NCI-H345 treated with DMSO at 0.1 percent for 48 hours (cell line): ENCODE measurements around the gene DYNLT1.
"Not testable (repeated sequence)": the region's sequence is repeated elsewhere in the genome, so short reads cannot be mapped to it uniquely, and the experiment has no call there.

Experiments
- DNase-seq: peaks from one replicate; lab custom pipeline; 2025; ENCODE audit not compliant: unreplicated experiment; lab: John Stamatoyannopoulos, UW

The DYNLT1 gene

DNA sequence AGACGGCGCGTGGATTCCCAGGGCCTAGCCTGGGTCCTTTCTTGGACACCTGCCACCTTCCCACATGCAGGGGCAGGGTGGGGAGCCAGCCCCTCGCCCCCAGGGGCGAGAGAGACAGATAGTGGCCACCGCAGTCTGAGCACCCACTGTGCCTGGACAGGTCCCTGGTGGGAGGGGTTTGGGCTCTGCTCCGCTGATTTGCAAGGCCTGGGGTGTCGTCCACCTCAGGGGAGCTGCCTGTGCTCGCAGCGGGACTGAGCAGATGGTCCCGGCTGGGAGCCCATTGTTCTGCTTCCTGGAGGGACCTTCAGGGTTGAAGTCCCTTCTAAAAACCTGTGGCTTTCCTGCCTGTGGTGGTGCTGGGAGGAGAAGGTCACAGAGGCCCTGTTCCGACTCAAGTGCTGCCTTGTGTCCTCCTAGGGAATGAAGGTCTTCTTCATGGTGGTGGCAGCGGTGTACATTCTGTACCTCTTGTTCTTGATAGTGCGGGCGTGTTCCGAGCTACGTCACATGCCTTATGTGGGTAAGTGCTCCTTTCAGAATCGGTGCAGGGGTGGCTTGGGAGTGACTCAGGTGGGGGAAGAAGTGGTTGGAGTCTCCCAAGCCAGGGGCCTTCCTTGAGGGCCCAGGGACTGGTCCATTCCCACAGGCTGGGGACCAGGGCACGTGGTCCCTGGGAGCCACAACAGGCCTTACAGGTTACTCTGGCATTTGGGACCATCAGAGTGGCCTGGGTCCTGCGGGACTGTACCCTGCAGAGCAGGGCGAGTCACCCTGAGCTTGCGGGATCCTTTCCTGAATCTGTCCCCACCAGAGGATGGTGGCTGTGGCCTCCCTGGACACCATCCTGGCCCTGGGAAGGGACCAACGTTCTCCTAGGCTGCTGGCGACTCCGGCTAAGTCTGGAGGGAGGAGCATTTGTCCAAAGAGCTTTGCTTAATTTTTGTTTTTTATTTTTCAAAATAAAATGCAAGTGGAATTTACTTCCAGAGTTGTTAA is 19.6 kb downstream of the DYNLT1 start:
- peak; percentile 19 for DNase-seq

DNA sequence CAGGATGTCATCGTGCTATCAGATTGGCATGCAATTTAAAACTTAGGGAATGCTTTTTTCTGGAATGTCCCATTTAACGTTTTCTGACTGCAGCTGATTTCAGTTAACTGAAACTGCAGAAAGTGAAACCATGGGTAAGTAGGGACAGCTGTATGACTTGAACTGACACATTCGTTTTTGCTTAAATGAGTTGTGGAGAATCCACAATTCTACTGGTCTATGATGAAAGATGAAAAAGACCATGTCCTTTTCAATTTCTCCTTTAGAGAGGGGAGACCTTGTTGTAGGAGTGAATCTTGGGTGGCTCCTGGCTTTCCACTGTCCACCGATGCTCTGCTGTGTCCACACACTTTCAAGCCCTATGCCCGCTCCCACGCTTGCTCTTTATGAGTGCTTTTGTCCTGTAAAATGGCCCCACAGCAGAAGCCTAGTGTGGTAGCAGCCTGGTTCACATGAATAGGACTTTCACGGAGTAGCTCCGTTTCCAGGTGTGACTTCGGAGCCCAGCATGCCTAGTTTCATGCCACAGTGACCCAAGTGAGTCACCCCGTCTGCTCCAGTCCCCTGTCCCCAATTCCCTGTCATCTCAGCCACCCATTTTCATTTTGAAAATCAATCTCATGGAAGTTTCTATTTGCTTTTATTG is 21.9 kb downstream of the DYNLT1 start:
- DNase-seq = no peak

DNA sequence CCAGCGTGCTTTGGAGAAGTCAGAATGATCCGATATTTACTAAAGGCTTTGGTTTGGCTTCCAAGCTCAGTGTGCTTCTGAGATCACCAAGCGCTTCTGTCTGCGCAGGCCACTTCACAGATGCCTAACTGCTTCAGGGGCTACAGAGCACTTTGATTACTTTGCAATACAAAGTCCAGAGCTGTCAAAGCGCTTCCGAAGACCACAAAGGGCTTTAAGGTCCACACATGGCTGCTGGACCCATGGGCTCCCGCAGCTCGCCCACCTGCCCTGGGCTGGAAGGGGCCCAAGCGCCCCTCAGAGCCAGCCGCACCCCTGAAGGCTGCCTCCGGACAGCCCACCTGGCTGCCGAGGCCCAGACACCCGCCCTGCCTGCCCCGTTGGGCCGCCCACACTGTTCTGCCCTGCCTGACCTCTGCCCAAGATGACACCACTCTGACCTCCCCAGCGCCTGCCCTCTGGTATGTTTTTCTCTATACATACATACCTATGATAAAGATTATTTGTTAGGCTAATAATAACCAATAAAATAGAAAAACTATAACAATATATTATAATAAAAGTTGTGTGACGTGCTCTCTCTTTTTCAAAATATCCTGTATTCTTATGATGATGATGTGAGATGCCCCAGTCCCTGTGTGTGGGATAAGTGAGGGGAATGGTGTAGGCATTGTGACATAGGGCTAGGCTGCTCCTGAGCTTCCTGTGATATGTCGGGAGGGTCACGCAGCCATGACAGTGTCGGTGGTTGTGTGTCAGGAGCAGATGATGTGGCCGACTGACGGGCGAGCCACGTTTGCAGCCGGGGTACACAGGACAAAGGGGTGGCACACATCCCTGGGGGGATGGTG is 22.6 kb downstream of the DYNLT1 start:
- DNase-seq = no peak

DNA sequence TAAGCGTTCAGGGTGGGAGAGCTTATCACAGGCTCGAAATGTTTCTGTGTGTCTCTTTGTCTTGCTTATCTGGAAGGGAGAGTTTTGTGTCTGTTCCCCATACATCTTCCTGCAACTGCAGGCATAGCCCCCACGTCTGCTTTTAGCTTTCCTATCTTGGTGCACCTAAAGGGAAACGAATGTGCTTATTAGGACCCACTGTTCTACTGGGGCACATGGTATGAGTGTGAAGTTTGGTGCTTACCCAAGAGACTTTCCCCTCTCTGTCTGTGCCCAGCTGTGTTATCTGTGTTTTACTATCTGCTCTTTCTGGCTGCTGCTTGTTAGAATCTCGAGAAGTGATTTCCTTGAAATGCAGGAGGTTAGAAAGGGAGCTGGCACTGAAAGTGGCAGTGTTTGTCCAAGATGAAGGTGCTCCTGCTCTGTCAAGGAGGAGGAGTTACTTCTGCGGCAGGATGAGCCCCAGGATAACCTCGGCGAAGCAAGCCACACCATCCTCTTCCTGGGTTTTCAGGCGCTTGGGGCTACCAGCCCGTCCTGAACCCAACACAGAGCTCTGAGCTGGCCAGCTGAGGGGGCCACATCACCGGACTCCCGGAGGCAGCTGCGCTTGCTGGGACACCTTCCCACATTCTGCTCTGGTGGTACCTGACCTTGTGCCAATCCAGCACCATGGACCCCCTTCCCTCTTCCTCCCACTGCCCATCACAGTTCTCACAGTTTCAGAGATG is 23.4 kb downstream of the DYNLT1 start:
- no peak for DNase-seq

DNA sequence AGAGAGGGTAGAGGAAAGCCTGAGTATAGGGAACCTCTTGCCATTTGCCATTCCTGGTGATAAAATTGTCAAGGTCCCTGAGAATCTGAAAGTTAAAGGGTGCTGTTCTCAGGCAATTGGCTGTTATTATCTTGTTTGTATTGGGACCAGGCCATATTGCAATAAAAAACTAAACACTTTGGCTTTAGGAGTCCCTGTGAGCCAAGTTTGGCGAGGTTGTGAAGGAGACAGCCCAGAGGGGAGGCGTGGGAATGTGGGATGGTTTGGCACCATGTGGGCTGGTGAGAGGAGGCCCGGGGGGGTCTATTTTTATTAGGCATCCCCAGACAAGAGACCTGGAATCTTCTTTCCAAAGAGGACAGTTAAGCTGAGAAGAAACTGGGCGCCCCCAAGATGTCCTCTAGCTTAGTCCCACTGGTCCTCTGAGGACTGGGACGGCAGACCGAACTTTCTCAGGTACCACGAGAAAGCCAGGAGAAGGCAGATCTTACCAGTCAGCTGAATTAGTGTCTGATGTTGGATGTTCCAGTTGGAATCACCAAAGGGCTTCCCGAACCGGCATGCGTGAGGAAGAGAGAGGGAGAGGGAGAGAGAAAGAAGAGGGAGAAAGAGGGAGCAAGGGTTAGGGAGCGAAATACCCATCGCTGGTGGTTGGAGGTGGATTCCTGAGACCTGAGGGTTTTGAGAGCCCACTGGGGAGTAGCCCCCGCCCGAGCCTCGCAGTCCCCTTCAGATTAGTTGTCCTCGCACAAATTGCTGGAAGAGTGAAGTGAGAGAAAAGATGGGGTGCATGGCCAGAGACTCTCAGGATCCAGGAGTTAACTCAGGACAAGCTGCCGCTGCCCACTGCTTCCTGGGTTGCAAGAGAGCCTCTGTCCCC is 24.4 kb downstream of the DYNLT1 start:
- DNase-seq = no peak

DNA sequence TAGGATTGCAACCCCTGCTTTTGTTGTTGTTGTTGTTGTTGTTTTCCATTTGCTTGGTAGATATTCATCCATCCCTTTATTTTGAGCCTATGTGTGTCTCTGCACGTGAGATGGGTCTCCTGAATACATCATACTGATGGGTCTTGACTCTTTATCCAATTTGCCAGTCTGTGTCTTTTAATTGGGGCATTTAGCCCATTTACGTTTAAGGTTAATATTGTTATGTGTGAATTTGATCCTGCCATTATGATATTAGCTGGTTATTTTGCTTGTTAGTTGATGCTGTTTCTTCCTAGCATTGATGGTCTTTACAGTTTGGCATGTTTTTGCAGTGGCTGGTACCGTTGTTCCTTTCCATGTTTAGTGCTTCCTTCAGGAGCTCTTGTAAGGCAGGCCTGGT is 26.3 kb downstream of the DYNLT1 start:
- not testable (repeated sequence) for DNase-seq

DNA sequence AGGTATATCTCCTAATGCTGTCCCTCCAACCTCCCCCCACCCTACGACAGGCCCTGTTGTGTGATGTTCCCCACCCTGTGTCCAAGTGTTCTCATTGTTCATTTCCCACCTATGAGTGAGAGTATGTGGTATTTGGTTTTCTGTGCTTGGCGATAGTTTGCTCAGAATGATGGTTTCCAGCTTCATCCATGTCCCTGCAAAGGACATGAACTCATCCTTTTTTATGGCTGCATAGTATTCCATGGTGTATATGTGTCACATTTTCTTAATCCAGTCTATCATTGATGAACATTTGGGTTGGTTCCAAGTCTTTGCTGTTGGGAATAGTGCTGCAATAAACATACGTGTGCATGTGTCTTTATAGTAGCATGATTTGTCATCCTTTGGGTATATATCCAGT is 29.9 kb downstream of the DYNLT1 start:
- DNase-seq = not testable (repeated sequence)

DNA sequence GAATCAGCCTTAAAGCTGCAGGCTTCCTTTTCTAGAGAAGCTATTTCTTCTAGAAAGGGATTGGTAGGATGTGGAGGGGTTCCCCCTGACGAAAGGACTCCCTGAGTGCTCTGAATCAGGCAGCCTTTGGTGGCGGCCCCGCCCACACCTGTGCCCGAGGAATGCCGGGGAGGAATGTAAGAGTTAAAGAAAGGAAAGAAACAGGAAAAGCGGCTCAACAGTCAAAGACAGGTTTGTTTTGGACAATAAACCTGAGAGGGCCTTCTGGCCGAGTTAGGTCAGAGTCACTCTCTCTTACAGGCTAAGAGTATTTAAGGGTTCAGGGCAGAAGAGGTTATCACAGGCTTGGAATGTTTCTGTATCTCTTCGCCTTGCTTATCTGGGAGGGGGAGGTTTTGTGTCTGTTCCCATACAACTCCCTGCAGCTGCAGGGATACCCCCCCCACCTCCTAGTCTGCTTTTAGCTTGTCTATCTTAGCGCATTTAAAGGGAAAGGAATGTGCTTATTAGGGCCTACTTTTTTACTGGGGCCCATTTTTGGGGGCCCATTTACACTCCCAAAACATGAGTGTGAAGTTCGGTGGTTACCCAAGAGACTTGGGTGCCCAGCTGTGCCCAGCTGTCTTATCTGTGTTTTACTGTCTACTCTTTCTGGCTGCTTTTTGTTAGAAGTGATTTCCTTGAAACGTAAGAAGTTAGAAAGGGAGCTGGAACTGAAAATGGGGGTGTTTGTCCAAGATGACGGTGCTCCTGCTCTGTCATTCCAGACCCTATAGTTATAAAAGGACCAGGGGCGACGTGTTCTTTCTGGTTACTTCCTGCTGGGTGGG is 32.8 kb downstream of the DYNLT1 start:
- no peak for DNase-seq

DNA sequence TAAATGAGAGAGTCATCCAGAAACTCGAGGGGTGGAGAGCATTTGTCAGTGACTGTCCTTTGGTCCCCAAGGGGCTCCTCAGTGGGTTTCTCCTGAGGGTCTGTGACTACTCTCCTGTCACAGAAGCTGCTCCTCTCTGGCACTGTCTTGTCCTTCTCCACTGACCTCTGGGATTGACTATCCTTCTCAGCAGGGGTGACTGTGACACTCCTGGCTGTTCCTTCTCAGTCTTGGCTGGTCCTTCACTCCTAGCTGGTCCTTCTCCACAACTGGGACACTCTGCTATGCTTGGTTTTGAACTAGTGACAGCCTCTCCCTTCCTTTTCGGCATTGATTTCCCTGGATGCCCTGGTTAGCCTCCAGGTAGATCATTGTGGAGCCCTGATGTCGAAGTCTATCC is 33.5 kb downstream of the DYNLT1 start:
- DNase-seq = no peak

DNA sequence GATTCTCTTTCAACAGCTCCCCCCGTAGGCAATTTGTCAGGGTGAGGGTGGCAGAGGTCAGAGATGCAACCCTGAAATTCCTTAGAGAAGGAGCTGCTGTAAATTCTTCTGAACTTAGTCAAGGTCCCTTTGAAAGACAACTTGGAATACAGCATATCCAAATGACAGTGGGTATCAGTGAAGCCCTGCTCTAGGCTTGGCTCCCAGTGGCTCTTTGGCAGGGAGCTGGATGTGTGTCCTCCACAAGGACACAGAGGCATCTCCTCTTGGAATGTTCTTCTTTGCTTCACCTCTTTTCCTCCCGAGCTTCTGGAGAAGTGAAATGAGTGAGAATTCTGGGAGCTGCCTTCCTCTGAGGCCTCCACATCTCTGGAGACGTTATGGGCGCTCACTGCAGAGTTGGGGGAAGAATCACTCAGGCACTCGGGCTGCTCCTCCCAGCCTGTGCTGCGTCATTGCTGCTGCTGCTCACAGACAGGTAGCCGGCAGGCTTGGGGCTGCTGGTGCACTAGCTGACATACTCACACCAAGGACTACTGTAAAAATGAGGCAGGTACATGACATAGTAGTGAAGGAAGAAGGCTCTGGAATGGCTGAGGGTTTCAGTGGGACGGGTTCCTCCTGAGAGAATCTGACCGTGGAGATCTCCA is 34.1 kb downstream of the DYNLT1 start:
- DNase-seq = no peak

DNA sequence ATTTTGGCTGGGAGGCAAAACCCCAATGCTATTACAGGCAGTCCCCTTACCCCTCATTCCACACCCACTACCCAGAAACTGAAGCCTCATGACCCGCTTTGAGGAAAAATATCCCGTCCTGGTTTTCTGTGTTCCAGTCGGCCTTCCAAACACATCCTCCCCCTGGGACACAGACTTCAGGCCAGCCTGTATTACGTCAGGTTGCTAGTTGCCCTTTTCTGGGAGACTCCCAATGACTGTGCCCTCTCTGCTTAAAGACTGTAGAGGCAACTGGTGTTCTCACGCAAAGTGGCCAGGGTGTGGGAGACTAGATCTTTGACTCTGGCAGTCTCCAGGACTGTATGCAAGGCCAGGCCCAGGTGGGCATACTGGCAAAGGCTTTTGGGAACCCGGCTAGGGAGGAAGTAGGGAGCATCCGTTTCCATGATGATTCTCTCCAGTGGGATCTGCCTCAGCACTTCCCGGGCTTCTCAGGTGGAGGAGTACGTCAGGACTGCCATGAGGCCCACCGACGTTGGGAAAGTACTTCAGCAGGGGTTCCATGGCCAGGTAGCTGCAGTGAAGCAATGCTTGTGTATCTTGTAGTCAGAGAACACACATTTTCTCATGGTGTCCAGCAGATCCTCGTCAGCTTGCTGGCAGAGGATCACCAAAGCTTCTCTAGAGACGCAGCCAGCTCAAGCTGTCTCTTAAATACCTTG is 34.9 kb downstream of the DYNLT1 start:
- DNase-seq = no peak

DNA sequence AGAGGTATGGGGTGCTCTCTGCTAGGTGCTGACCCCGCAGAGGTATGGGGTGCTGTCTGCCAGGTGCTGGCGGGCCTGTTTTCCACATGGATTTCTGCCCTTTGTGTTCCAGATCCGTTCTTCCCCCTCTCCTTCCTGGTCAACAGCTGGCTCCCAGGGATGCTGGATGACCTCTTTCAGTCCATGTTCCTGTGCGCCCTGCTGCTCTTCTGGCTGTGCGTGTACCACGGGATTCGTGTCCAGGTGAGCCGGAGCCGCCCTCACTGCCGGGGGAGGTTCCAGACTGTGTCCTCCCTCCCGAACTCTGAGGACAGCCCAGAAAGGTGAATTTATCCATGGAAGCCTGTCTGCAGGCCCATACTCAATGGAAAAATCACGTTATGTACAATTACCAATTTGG is 36.3 kb downstream of the DYNLT1 start:
- DNase-seq = no peak

DNA sequence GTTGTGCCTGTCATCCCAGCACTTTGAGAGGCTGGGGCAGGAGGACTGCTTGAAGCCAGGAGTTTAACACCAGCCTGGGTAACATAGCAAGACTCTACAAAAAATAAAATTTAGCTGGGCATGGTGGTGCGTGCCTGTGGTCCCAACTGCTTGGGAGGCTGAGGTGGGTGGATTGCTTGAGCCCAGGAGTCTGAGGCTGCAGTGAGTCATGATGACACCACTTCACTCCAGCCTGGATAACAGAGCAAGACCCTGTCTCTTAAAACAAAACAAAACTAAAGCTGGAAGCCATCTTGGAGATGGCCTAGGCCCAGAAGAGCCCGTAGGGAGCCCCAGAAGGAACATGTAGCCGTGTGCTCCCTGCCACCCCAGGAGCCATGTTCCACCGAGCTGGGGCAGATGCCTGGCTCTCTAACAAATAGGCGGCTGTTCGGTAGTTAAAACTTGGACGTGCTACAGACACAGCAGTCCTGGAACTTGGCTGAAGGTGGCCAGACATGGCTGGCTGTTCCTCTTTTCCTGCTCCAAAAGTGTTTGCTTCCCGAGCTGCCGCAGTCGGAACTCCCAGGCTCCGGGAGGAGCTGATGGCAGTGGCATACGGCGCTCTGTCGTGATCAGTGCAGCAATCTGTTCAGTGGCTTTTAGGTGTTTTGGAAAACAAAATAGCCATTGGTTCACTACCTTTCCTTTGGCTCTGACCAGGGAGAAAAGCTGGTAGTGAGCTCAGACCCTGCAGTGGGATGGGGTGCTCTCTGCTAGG is 37.0 kb downstream of the DYNLT1 start:
- no peak for DNase-seq

DNA sequence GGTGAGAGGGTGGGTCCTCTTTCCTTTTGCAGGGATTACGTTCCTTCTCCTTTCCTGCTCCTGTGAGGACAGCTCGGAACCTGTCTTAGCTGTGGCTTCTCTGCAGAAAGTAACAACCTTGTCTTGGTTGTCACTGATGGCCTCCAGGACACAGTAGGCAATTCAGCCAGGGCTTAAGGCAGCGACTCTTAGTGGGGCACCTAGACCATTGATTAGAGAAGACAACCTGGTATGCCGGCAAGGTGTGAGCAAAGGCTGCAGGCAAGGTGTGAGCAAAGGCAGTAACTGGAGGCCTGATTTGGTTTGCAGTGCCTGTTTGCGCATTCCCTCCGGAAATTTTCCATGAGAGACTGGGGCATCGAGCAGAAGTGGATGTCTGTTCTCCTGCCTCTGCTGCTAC is 37.6 kb downstream of the DYNLT1 start:
- no peak for DNase-seq

DNA sequence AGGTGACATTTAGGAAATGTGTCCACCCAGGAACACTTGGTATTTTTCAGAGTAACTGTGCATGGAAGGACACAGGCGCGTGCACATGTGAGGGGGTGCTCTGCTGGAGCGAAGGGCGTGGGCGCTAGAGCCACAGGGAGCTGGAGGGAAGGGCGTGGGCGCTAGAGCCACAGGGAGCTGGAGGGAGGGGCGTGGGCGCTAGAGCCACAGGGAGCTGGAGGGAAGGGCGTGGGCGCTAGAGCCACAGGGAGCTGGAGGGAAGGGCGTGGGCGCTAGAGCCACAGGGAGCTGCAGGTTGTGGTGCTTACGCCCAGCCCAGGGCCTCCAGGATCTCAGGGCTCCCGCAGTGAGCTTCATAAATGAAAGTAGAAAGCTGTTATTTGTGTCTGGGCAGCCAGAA is 38.5 kb downstream of the DYNLT1 start:
- not testable (repeated sequence) for DNase-seq

DNA sequence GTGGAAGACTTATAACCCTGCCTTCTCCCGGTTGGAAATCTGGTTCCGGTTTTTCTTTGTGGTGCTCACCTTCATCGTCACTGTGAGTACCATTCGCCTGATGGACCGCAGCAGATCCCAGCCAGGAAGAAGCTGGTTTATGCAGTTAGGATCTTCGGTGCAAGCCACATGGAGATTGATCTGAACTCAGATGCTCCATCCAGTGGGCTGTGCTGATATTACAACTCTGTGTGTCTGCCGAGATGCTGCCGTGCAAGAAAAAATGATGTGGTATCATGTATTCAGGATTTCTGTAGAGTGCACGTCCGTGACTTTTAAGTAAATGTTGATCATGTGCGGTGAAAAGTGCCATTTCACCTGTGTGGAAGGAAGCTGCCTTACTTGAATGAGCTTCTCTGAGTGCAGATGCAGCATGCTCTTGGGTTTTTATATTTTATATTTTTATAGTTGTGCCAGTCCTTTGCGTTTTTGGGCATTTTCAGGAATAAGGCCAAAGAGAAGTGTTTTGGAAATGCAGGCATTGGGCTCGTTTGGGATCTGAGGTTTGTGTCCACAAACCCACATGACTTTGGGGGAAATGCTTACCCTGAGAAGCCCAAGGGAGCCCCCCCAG is 39.2 kb downstream of the DYNLT1 start:
- DNase-seq = peak; percentile 44

DNA sequence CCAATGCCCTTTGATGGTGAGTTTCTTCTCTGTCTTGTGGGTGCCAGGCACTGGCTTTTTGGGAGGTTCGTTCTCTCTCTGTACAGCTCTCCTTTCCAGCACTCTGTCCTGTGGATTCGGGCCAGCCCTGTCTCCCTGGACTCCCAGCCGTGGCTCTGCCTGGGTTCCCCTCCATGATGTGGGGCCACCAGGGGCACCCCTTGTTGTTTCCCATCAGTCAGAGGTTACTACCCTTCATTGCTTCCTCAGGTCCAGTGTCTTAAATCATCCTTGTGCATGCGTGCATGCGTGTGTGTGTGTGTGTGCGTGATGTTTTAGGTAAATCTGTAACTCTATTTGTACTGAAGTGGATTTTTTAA is 40.5 kb downstream of the DYNLT1 start:
- DNase-seq = no peak
